Ishikawa (cell line): ENCODE measurements around the gene SLFN12L.

ENCODE experiments used
- EP300 ChIP-seq: IDR thresholded peaks from 2 replicates; pipeline ENCODE4 v1.6.1; 2012; ENCODE audit warnings: borderline replicate concordance
- FOXM1 ChIP-seq: IDR thresholded peaks from 2 replicates; pipeline ENCODE4 v1.6.1; 2012; ENCODE audit warnings: low read depth, borderline replicate concordance
- RAD21 ChIP-seq: IDR thresholded peaks from 2 replicates; pipeline ENCODE4 v1.6.1; 2012; ENCODE audit warnings: low read depth
- TAF1 ChIP-seq: IDR thresholded peaks from 2 replicates; pipeline ENCODE4 v1.6.1; 2012; ENCODE audit warnings: low read depth, mild to moderate bottlenecking
- ZBTB7A ChIP-seq: IDR thresholded peaks from 2 replicates; pipeline ENCODE4 v1.6.1; 2012; ENCODE audit warnings: low read depth
- TF ChIP-seq, protein P1 (sequence below): IDR thresholded peaks from 2 replicates; pipeline ENCODE4 v1.6.1; 2012

DNA sequence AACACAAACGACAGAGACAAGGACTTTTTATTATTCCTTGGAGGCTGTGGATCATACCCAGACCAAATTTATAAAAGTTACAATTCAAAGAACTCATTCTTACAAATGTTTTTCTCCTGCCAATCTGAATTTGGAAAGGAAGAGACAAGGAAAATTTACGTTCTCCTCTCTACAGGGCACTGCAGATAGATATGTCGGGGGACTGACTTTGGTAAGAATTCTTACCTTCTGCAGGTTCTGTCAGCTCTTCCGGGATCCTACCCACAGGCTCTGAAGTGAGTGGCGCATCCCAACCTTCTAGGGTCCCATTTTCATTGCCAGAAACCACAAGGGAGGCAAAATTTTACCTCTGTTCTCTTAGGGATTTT, 2.2 kb upstream of the SLFN12L start:
- TF ChIP-seq EP300, result no peak
- TF ChIP-seq TAF1, result no peak
- no peak for TF ChIP-seq FOXM1
- TF ChIP-seq RAD21, result no peak
- no peak for TF ChIP-seq ZBTB7A
- TF ChIP-seq, protein P1, sequence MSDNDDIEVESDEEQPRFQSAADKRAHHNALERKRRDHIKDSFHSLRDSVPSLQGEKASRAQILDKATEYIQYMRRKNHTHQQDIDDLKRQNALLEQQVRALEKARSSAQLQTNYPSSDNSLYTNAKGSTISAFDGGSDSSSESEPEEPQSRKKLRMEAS, result no peak
